GM03348 (cell line): ENCODE data around the gene PNPLA7.

ENCODE experiments used
- DNase-seq: peaks from one replicate; pipeline ENCODE4 v3.0.0; 2012; ENCODE audit warnings: low spot score

Gene PNPLA7

DNA sequence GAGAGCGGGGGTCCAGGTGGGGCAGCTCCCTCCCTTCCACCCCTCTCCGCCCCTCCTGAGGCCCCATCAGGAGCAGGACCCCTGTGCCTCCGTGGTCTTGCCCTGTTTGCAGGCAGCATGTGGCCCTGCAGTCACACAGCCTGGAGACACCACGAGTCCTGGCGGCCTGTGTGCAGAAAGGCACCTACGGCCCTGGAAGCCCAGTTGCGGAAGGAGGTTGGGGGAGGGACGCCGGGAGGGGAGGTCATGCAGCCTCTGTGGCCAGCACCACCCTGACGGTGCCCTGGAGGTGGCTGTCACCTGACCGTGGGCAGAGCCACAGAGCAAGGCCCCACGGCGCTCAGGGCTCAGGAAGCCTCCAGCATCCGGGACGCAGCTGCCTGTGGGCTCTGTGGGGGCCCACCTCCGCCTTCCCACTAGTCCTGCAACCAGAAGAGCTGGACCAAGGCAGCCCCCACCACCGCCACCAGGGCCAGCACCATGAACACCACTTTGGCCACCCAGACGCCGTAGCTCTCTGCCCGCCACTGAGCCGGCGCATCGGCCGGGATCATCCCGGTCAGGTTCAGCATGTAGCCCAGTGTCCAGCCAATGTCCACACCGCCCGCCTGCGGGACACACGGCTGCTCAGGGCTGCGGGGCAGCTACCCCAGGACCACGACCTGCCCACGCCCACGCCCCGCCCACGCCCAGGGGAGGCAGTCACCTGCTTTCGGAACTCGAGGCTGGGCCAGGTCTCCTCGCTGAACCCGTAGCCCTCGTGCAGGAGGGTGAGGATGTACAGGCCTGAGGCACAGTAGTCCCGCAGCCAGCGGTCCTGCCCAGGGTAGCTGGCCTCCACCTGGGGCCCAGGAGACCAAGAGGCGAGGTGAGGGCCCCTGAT lies 115.5 kb downstream of the PNPLA7 start:
- no peak for DNase-seq

DNA sequence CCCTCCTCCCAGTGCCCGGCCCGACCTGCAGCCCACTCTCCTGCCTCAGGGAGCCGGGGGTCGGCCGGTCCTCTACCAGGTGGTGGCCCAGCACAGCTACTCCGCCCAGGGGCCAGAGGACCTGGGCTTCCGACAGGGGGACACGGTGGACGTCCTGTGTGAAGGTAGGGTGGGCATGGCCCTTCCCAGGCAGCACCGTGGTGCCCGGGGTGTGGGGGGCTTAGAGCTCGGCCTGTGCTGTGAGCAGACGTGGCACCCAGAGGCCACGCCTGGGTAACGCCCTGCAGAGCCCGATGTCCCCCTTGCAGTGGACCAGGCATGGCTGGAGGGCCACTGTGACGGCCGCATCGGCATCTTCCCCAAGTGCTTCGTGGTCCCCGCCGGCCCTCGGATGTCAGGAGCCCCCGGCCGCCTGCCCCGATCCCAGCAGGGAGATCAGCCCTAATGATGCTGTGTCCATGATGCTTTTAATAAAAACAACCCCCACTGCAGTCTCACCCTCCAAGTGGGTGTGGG lies 116.2 kb downstream of the PNPLA7 start:
- DNase-seq: no peak

DNA sequence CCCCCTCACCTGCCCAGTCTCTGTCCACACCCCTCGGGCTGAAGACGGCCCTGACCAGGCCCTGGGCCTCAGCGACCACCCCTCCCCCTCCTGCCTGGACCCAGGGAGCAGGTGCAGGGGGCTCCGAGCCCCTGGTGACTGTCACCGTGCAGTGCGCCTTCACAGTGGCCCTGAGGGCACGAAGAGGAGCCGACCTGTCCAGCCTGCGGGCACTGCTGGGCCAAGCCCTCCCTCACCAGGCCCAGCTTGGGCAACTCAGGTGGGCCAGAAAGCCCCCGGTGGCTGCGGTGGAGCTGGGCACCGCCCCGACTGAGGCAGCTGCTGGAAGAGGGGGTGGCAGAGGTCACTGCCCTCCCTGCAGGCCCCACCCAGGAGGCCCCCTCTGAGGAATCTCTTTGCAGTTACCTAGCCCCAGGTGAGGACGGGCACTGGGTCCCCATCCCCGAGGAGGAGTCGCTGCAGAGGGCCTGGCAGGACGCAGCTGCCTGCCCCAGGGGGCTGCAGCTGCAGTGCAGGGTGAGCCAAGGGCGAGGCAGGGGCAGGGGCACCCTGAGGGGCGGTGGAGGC lies 116.8 kb downstream of the PNPLA7 start:
- DNase-seq: no peak

DNA sequence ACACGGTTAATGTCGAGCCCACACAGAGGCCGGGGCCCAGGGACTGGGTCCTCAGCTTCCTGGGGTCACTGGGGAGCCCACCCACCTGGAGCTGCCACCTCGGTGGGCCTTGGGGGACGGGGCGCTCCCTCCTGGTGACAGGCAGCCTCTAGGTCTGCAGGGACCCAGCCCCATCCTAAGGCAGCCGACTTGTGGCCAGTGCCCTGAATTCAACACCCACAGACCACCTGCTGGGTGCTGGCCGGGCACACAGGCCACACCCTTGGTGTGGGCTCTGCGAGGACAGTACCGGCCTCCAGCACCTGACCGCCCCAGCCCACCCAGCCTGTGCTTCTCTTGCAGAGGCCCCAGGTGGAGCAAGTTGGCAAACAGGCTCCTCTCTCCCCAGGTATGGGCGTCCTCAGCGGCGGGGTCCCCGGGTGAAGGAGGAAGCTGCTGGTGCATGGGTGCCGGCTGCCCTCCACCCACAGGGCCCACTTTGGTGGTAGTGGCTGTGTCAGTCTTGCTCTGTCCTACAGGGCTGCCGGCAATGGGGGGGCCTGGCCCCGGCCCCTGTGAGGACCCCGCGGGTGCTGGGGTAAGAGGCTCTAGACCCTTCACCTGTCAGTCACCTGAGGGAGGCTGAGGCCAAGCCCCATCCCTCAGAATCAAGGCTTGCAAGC lies 117.4 kb downstream of the PNPLA7 start:
- DNase-seq: no peak

DNA sequence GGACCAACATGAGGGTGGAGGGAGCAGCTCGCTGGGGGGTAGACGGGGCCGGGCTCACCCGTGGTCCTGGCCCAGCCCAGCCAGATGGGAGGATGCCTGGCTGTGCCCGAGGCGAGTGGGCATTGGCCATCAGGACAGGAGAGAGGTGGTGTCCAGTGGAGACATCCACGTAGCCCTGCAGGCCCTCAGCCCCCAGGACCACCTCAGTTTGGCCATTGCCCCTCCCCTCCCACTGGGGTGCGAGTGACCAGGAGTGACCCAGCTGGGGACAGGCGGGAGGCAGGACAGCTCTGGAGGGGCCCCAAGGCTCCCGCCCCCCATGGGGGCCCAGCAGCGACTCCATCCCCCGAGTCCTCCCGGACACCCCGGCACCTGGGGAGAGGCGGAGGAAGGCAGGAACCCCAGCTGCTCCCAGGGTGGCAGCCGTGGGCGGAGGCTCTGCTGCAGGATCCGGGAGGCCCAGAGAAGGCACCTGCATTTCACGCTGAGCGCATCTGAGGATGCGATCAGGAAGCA lies 118.7 kb downstream of the PNPLA7 start:
- DNase-seq: no peak

DNA sequence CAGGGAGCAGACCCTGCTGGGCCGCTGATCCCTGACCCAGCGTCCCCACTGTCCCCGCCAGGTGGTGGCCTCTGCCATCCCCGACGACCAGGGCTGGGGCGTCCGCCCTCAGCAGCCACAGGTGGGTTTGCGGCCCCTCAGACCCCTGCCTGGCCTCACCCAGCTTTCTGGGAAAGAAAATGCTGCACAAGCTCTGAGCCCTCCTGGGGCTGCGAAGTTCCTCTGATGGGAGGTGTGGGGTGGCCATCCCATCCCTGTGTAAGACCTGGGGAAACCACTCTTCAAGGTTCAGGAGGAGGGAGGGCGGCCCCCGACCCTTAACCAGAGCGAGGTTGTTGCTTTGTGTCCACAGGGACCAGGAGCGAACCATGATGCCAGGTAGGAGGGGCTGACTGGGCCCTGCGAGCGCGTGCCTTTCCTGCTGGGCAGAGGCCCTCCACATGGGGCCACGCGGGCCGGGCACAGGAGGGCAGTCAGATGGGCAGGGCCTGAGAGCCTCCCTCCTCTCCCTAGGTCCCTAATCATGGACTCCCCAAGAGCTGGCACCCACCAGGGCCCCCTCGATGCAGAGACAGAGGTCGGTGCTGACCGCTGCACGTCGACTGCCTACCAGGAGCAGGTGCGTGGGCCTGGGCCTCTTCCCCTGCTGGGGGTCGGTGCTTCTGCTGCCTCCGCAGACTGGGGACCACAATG lies 119.3 kb downstream of the PNPLA7 start:
- DNase-seq: no peak

DNA sequence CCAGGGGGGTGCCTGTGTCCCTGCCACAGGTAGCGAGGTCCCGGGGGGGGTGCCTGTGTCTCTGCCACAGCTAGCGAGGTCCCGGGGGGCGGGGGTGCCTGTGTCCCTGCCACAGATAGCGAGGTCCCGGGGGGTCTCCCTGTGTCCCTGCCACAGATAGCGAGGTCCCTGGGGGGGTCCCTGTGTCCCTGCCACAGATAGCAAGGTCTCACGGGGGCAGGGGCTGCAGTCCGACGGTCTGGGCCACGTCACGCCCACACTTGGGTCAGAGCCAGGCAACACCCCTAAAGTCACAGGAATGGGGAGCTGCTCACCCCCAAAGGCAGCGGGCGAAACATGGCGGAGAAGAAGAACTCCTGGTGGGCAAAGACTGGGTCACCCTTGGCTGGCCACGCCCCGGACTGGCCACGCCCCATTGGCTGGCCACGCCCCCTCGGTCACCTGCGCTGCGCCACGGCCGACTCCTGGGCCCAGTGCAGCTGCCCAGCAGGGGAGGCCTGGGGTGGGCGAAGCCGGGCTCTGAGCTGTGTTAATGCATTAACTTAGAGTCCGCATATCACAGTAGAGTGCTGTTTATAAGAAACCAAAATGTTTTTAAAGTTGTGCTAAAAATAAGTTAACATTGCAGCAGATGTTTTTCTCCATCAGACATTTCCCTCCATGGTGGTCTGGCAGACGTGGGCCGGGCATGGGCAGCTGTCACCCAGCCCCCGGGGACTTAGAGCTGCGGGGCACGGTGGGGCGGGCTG lies 120.1 kb downstream of the PNPLA7 start:
- no peak for DNase-seq

DNA sequence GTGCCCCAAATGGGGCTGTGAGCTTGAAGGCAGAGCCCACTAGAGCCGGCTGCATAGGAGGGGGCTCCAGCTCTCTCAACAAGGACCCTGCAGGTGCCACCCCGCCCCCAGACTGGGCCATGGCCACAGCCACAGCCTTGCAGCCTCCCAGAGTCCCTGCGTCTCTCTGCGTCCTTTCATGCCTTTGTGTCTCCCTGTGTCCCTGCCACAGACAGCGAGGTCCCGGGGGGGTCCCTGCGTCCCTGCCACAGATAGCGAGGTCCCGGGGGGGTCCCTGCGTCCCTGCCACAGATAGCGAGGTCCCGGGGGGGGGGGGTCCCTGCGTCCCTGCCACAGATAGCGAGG lies 120.7 kb downstream of the PNPLA7 start:
- no peak for DNase-seq

DNA sequence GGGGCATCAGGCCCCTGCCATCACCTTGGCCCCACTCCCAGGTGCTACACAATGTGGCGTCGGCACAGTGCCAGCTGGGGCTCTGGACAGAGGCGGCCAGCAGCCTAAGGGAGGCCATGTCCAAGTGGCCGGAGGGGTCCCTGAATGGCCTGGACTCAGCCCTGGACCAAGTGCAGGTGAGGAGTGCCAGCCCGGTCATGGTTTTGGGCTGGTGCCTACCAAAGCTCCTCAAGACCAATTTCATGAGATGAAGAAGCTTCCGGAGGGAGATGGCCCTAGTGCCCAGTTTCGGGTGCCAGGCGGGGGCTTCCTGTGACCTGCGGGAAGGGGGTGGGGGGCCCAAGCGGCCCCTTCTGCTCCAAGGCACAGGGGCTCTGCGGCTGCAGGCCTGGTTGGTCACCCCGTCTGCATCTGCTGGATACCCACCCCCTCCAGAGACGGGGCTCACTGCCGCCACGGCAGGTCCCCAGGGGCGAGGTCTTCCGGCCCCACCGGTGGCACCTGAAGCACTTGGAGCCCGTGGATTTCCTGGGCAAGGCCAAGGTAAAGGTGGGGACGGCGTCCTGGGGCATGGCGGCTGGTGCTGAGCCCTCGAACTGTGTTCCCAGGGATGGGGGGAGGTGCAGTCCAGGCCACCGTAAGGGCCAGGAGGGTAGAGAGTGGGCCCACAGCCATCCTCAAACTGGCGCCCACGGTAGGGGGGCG lies 121.2 kb downstream of the PNPLA7 start:
- DNase-seq: no peak

DNA sequence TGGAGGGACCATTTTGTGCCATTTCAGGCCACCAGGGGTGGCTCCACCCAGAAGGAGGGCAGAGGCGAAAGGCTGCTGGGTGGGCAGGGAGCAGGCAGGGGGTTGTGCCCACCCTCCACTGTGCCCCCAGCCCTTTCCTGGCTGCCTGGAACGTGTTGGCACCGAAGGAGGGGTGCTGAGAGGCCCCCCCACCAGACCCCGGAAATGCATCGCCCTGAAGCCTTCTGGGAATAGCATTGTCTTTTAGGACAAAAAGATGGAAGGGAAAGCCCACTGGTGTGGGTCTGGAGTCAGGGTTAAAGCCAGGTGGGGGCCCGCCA lies 121.9 kb downstream of the PNPLA7 start:
- DNase-seq: no peak

DNA sequence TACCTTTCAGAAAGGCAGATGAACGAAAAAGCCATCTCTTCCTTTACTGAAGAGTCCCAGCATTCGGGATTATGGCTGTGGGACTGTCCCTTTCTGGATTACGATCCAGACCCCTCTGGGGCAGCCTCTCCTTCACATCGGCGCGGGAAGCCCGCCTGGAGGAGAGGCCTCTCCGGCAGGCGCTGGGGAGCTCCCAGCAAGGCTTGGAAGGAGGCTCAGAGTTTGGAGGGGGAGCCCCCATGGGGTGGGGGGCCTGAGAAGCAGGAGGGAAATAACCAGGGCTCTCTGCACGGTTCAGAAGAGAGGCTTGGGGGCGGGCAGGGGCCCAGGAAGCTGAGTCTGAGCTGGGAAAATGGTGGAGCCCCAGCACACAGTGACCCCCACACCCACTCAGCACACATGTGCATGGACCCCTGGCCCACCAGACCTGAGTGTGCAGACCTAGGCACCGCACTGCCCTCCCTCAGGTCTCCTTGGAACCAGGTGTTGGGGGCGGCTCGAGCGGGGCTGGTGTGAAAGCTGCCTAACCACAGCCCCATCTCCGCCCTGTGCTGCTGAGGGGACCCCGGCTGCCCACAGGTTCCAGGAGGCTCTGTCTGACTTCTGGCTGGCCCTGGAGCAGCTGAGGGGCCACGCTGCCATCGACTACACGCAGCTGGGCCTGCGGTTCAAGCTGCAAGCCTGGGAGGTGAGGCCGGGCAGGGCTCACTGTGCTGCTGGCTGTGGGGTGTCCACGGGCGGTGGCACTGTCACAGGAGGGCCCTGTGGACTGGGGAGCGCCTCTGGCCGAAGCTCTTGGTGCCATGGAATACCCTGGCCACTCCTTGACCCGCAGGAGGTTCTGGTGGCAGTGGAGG lies 122.5 kb downstream of the PNPLA7 start:
- no peak for DNase-seq

DNA sequence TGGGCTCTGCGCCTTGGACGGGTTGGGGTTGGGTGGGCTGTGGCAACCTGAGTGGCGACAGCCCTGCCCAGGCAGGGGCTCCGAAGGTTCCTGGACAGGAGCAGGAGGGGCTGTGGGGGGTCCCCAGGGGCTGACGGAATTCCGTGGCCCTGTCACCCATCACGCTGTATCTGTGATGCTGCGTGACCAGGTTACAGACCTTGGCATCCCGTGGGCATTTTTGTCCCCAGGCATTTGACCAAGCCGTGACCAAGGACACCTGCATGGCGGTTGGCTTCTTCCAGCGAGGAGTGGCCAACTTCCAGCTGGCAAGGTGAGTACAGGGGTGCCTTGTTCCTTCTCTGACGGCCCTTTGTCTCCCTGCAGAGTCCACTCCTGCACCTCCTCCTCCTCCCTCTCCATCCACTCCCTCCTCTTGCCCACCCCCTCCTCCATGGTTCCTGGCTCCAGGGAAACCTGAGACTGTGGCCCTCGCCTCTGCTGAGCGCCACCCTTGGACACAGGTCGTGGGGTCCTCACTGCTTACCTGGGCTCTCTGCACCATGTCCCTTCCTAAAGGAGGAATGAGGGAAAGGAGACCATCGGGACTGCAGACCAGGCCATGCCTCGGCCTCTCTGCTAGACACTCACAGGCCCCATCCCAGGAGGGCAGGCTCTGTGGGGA lies 124.1 kb downstream of the PNPLA7 start:
- DNase-seq: no peak

DNA sequence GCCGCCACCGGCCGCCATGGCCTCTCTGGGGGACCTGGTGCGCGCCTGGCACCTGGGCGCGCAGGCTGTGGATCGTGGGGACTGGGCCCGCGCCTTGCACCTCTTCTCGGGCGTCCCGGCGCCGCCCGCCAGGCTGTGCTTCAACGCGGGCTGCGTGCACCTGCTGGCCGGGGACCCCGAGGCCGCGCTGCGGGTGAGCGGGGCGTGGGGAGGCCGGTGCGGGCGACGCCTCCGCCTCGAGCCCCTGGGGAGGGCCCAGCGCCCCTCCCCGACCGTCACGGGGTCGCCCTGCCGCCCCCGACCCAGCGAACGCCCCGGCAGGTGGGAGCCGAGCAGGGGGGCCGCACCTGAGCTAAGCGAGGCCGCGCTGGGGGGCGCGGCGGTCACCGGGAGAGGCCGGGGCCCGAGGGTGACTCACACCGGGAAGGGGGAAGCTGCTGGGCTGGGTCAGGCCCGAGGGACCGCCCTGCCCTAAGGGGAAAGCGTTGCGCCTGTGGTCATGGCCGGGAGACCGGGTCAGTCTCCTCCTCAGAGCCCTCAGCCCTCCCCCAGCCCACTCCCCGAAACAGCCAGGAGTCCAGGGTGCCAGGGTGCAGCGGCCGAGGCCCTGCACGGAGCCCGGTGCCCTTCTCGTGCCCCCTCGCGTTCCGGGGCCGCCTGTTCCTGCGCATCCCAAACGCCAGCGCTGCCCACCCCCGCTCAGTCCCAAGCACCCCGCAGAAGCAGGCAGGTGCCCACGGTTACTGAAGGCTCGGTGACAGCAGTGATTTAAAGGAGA lies 126.5 kb downstream of the PNPLA7 start:
- no peak for DNase-seq

DNA sequence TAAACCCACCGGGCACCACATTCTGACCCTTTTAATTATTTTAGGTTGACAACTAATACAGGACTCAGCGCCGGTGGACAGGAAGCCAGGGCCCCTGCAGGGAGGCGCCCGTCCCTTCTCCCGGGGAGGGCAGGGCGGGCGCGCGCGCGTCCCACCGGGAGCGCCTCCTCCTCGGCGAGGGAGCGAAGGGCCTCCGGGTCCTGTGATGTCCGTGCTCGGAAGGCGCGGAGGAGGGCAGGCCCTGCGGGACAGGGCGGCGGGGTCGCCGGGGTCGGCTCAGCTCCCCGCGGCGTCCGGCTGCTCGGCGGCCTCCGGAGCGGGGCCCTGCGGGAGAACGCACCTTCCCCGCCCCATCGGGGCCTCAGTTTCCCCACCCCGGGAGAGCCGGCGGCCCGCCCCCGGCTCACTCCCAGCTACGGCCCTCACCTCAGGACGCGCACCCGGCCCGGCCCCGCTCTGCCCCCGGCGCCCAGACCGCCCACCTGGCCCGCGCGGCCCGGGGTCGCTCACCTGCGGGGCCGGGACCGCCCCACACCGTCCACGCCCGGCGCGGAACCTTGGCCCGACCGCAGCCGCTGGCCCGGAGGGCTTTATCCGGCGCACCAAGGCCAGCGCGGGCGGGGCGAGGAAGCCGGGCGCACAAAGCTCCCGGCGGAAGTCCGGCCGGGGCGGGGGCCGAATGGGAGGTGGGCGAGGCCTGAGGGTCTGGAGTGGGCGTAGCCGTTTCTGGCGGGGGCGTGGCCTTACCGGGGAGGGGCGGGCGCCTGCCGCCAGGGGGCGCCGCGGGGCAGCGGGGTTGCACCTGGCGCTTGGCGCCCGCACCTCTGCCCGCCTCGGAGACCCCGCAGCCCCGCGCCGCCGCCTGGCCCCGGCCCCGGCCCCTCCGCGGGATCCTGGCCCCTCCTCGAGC lies 127.3 kb downstream of the PNPLA7 start, which contains the start of the genes EXD3 and NOXA1:
TSS of gene EXD3 (minus strand) at position 559 of the 910 bp plus-strand sequence. CDS start 27,805 bp downstream, outside the sequence.
TSS of gene NOXA1 (plus strand) at position 790 of the 910 bp plus-strand sequence. CDS start 137 bp downstream, outside the sequence.
- DNase-seq: peak; percentile 99

DNA sequence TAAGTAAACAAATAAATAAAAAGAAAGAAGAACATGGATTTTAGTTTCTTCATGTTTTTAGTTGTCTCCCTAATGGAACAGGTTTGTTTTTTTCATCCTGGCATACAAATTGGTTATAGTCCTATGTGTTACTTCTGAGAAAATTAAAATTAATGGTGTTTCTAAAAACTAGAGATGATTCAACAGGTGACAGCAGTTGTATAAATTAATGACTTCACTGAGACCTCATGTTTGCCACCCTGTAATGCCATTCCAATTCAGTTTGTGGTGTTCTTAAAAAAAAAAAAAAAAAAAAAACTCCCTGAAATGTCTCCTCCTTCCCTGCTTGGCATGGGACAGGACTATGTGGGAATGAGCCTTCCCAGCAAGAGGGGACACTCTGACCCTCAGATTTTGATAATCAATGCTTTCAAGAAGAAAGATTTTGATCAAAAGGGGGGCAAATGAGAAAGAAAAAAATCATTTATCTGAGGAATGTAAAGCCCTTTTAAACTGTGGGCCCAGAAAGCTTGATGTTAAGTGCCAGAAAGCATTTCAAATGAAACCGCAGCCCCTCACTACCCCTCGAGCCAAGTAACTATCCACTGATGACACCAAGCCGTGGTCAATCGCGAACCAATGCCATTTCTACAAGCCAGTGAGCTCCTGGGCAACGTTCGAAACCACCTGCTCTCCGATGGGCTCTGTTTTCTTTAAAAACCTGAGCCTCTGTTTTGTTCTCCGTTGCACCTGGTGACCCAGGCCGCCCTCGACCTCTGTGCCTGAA lies 128.2 kb downstream of the PNPLA7 start:
- no peak for DNase-seq

DNA sequence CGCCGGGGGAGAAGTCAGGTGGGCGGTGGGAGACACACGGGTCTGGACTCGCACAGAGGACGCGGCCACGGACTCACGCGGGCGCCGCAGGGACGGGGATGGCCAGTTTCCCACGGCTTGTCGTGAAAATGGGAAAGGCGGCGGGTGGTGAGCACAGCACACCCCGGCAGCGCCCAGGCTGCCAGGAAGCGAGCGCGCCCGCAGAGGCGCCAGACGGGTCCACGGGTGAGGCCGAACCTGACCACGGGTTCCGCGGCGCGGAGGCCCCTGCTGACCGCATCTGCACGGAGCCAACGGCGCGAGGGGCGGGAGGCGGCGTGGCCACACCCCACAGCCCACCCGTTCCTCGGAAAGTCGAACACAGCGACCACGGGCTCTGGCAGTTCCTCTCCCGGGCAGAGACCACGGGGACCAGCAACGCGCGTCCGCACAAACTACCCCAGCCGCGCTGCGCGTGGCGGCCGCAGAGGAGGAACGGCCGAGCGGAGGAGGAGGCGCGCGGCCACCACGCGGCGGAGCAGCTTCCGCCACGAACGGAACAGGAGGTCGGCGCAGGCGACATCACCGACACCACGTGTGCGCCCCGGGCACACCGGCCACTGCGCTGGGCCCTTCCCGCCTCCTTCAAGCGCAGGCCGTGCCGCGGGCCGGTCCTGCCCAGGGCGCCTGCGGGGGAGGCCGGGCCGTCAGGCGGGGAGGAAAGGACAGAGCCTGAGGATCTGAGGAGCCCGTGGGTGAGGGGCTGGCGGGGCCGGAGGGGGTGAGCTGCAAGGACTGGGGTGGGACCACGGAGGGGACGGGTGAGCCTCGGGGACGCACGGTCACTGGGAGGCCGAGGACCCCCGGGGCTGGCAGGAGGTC lies 132.8 kb downstream of the PNPLA7 start:
- no peak for DNase-seq
